IMR-90 (cell line): ENCODE results near the gene KIFAP3. TPM values are rescaled to one million over a fixed set of nuclear protein-coding genes. Genes with fewer than 3 reads are reported as not detected.

Experiments
- ATAC-seq: fragments of 200-7000 bp; cut with Tn5 transposase; 2 replicates; pipeline ENCODE4 v1.9.1; 2020; ENCODE audit warnings: low read depth, mild to moderate bottlenecking, moderate library complexity
- BruUV-seq: library from RNA; stranded (reverse); fragments of 400-500 nt; replicated peaks from 2 replicates; lab custom pipeline; 2021; lab: Mats Ljungman, UMichigan
- CTCF ChIA-PET: fragments of 300-600 bp; formaldehyde crosslinking; extraction: SDS; loops from one replicate; lab custom pipeline; 2021; ENCODE audit warnings: antibody characterized with exemption; lab: Yijun Ruan, JAX
- POLR2A ChIA-PET: fragments of 300-600 bp; sonication (Branson Sonifier 250); formaldehyde crosslinking; loops from one replicate; lab custom pipeline; 2022; ENCODE audit warnings: antibody characterized with exemption; ENCODE audit not compliant: unreplicated experiment; lab: Charles Lee
- DNase-seq: peaks from one replicate; pipeline ENCODE4 v3.0.0; 2013
- H2AFZ ChIP-seq: replicated peaks from 2 replicates; pipeline ENCODE3; 2013; ENCODE audit warnings: low read length, mild to moderate bottlenecking; ENCODE audit not compliant: poor library complexity
- H2AK5ac ChIP-seq: 2 replicates; pipeline ENCODE4 v1.6.1; 2013; ENCODE audit warnings: low read depth, low read length, inconsistent platforms
- H2AK9ac ChIP-seq: replicated peaks from 2 replicates; pipeline ENCODE3; 2013; ENCODE audit warnings: mild to moderate bottlenecking, low read depth, low read length, moderate library complexity; ENCODE audit not compliant: poor library complexity
- H2BK120ac ChIP-seq: 2 replicates; pipeline ENCODE4 v1.6.1; 2013; ENCODE audit warnings: low read depth, low read length, inconsistent platforms
- H2BK15ac ChIP-seq: 3 replicates; pipeline ENCODE4 v1.6.1; 2013; ENCODE audit warnings: low read depth, low read length, inconsistent platforms
- H2BK20ac ChIP-seq: 2 replicates; pipeline ENCODE4 v1.6.1; 2013; ENCODE audit warnings: low read depth, mild to moderate bottlenecking, inconsistent platforms, low read length, moderate library complexity
- H2BK5ac ChIP-seq: 2 replicates; pipeline ENCODE4 v1.6.1; 2013; ENCODE audit warnings: mild to moderate bottlenecking, low read depth, low read length, inconsistent platforms; ENCODE audit not compliant: poor library complexity, severe bottlenecking
- H3K14ac ChIP-seq: replicated peaks from 2 replicates; pipeline ENCODE4 v1.6.1; 2013; ENCODE audit warnings: low read depth, low read length, inconsistent platforms
- H3K18ac ChIP-seq: 2 replicates; pipeline ENCODE4 v1.6.1; 2013; ENCODE audit warnings: low read depth, low read length, control low read depth
- H3K23ac ChIP-seq: 2 replicates; pipeline ENCODE4 v1.6.1; 2013; ENCODE audit warnings: low read depth, low read length, inconsistent platforms
- H3K27ac ChIP-seq: 2 replicates; pipeline ENCODE4 v1.5.1; 2013; ENCODE audit warnings: mild to moderate bottlenecking, control low read depth, low read length; ENCODE audit not compliant: insufficient read depth
- H3K27me3 ChIP-seq: 2 replicates; pipeline ENCODE4 v1.6.1; 2013; ENCODE audit warnings: low read length; ENCODE audit not compliant: control insufficient read depth, insufficient read depth
- H3K36me3 ChIP-seq: 2 replicates; pipeline ENCODE4 v1.6.1; 2013; ENCODE audit warnings: low read length, mixed read lengths; ENCODE audit not compliant: control insufficient read depth, insufficient read depth
- H3K4ac ChIP-seq: 2 replicates; pipeline ENCODE4 v1.6.1; 2013; ENCODE audit warnings: low read depth, low read length, inconsistent platforms
- H3K4me1 ChIP-seq: 2 replicates; pipeline ENCODE4 v1.6.1; 2013; ENCODE audit warnings: low read length, mixed read lengths; ENCODE audit not compliant: control insufficient read depth, insufficient read depth
- H3K4me2 ChIP-seq: 2 replicates; pipeline ENCODE4 v1.6.1; 2013; ENCODE audit warnings: low read depth, mild to moderate bottlenecking, control low read depth, low read length, moderate library complexity
- H3K4me3 ChIP-seq: 2 replicates; pipeline ENCODE4 v1.5.1; 2013; ENCODE audit warnings: low read depth, mild to moderate bottlenecking, control low read depth, low read length, moderate library complexity; ENCODE audit not compliant: insufficient read depth
- H3K56ac ChIP-seq: 2 replicates; pipeline ENCODE4 v1.6.1; 2013; ENCODE audit warnings: low read length, inconsistent platforms; ENCODE audit not compliant: insufficient read depth; ENCODE audit errors: extremely low read depth
- H3K79me1 ChIP-seq, 2 experiments: 2 replicates each; pipeline ENCODE4 v1.6.1; 2013; ENCODE audit warnings: low read length in 2 of 2, inconsistent platforms in 1 of 2, low read depth in 1 of 2
- H3K9ac ChIP-seq: 2 replicates; pipeline ENCODE4 v1.6.1; 2013; ENCODE audit warnings: low read depth, low read length, control low read depth
- H3K9me1 ChIP-seq: 2 replicates; pipeline ENCODE4 v1.6.1; 2013; ENCODE audit warnings: low read length, inconsistent platforms; ENCODE audit not compliant: insufficient read depth
- H3K9me3 ChIP-seq: 2 replicates; pipeline ENCODE4 v1.6.1; 2013; ENCODE audit warnings: low read length; ENCODE audit not compliant: control insufficient read depth, insufficient read depth
- H4K20me1 ChIP-seq: 2 replicates; pipeline ENCODE4 v1.6.1; 2013; ENCODE audit warnings: low read length, inconsistent platforms; ENCODE audit not compliant: insufficient read depth
- H4K5ac ChIP-seq: 2 replicates; pipeline ENCODE4 v1.6.1; 2013; ENCODE audit warnings: mild to moderate bottlenecking, low read depth, low read length, control low read depth
- H4K8ac ChIP-seq, 2 experiments: 2 replicates each; pipeline ENCODE4 v1.6.1; 2013; ENCODE audit warnings: low read depth in 2 of 2, low read length in 2 of 2, control low read depth in 1 of 2, inconsistent platforms in 1 of 2
- H4K91ac ChIP-seq: 2 replicates; pipeline ENCODE4 v1.6.1; 2013; ENCODE audit warnings: low read depth, low read length, inconsistent platforms; ENCODE audit not compliant: insufficient read depth
- FOS ChIP-seq: fragments of 150-350 bp; IDR thresholded peaks from 2 replicates; pipeline ENCODE4 v1.6.1; 2016; ENCODE audit warnings: low read depth, low read length
- MAFK ChIP-seq: IDR thresholded peaks from 2 replicates; pipeline ENCODE4 v1.6.1; 2012; ENCODE audit warnings: low read depth, low read length, improper control_type of control experiment
- POLR2A ChIP-seq: IDR thresholded peaks from 2 replicates; pipeline ENCODE4 v1.6.1; 2012; ENCODE audit warnings: mild to moderate bottlenecking, low read depth, low read length
- SMC3 ChIP-seq: fragments of 150-350 bp; IDR thresholded peaks from 2 replicates; pipeline ENCODE4 v1.6.1; 2016; ENCODE audit warnings: low read depth, mild to moderate bottlenecking, antibody characterized with exemption, low read length, moderate library complexity
- WGBS, 2 experiments: methylation state at CpG; one replicate each; pipeline versions ENCODE4 v1.1.5 to v1.1.7; 2013; ENCODE audit warnings: missing lambda C conversion rate in 2 of 2; ENCODE audit not compliant: insufficient read length in 1 of 2; ENCODE audit errors: extremely low coverage in 2 of 2; 5-methylcytosine and 5-hydroxymethylcytosine counted together
- dilution Hi-C: fragments of 300-500 bp; cut with HindIII; formaldehyde crosslinking; loops from one replicate; pipeline ENCODE4 v1.14.3; 2018; ENCODE audit warnings: low sequenced_read_pairs; ENCODE audit not compliant: unreplicated experiment
- in situ Hi-C: fragments of 300-500 bp; cut with MboI; formaldehyde crosslinking; loops from 3 replicates; pipeline ENCODE4 v1.14.3; 2019; ENCODE audit warnings: low sequenced_read_pairs, inconsistent platforms, mixed read lengths
- intact Hi-C: fragments of 100-400 bp; cut with micrococcal nuclease; formaldehyde crosslinking; loops from 2 replicates; pipeline ENCODE4 v1.10.0; 2022
- polyA plus RNA-seq, 3 experiments: library from polyadenylated mRNA; depleted of rRNA; stranded (reverse); fragments of >200 nt; gene quantifications; 2 replicates each; pipeline ENCODE4 v1.2.3, GENCODE V29; 2012; ENCODE audit warnings: low replicate concordance in 1 of 3
- total RNA-seq: library from RNA; depleted of rRNA; stranded (reverse); fragments of >200 nt; gene quantifications from 2 replicates; pipeline ENCODE4 v1.2.3, GENCODE V29; 2012
- TF ChIP-seq, protein P1 (sequence below): conservative IDR thresholded peaks from 2 replicates; pipeline ENCODE4 v1.5.1; 2012; ENCODE audit warnings: mild to moderate bottlenecking, low read depth, low read length, improper control_type of control experiment

Gene KIFAP3
- total and polyA plus RNA-seq, 2 of the 4 experiments (the other 2 are of a cell fraction), result 10.5 to 10.9 TPM

DNA sequence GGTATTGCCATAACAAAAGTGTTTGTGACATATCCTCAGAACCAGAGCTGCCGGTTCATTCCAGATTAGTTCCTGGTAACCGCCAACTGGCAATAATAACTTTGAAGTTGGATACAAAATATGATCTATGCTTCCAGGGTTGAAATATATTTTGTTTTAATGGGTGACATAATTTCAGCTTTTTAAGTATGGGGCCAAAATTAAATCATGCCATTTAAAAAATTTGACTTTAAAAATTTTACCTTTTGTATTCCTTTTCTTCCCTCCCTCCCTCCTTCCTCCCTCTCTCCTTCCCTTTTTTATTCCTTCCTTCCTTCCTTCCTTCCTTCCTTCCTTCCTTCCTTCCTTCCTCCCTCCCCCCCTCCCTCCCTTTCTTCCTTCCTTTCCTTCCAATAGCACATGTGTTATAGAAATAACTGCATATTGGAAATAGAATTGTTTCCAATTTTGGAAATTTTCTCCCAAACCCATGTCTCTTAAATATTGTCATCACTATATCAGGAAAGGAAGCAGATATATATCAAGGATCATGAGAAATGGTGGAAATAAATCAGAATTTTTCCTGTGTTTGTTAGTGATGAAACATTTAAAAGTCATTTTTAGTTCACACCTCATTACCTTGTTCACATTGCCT lies 12.0 kb upstream of the KIFAP3 start:
- DNase-seq (no peak), ATAC-seq (no peak)
- Histone ChIP-seq H3K18ac (no peak overlapping the region), H3K9me1 (no peaks in the 10 kb centered on the region), H4K20me1 (no peaks in the 10 kb centered on the region), H2AK9ac (no peak overlapping the region), H3K4me1 (no peaks in the 10 kb centered on the region), H2AFZ (no peak overlapping the region), H2AK5ac (no peak overlapping the region), H3K27me3 (no peaks in the 10 kb centered on the region), H3K4me3 (no peak overlapping the region), H3K27ac (no peak overlapping the region), H3K9me3 (no peaks in the 10 kb centered on the region), H3K23ac (no peak overlapping the region), H3K56ac (no peak overlapping the region), H2BK15ac (no peak overlapping the region), H4K5ac (no peak overlapping the region), H3K9ac (no peak overlapping the region), H3K36me3 (no peaks in the 10 kb centered on the region), H3K14ac (no peak overlapping the region), H3K4me2 (no peak overlapping the region), H3K4ac (no peak overlapping the region), H2BK5ac (no peak overlapping the region), H2BK20ac (no peak overlapping the region), H3K79me1 (no peaks in the 10 kb centered on the region), H2BK120ac (no peak overlapping the region), H4K8ac (no peak overlapping the region), H4K91ac (no peak overlapping the region)
- no TSS peak for BruUV-seq
- CTCF ChIA-PET, result interaction anchor here (0.8 kb wide), 1 partner anchor 258 kb away, joined by 4 read pairs; no protein-coding TSS in a partner anchor
- intact Hi-C loops (no loop called here), in situ Hi-C loops (no loop called here), dilution Hi-C loops (no loop called here)
- TF ChIP-seq POLR2A (no peak), SMC3 (no peak), FOS (no peak), MAFK (no peak)
- TF ChIP-seq, protein P1, sequence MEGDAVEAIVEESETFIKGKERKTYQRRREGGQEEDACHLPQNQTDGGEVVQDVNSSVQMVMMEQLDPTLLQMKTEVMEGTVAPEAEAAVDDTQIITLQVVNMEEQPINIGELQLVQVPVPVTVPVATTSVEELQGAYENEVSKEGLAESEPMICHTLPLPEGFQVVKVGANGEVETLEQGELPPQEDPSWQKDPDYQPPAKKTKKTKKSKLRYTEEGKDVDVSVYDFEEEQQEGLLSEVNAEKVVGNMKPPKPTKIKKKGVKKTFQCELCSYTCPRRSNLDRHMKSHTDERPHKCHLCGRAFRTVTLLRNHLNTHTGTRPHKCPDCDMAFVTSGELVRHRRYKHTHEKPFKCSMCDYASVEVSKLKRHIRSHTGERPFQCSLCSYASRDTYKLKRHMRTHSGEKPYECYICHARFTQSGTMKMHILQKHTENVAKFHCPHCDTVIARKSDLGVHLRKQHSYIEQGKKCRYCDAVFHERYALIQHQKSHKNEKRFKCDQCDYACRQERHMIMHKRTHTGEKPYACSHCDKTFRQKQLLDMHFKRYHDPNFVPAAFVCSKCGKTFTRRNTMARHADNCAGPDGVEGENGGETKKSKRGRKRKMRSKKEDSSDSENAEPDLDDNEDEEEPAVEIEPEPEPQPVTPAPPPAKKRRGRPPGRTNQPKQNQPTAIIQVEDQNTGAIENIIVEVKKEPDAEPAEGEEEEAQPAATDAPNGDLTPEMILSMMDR, result no peak
- no CpG with 5 or more reads among the region's 2 CpGs for WGBS, 2 experiments
- POLR2A ChIA-PET, result no interaction called here
